Measurements from ENCODE around the gene METTL4.

DNA sequence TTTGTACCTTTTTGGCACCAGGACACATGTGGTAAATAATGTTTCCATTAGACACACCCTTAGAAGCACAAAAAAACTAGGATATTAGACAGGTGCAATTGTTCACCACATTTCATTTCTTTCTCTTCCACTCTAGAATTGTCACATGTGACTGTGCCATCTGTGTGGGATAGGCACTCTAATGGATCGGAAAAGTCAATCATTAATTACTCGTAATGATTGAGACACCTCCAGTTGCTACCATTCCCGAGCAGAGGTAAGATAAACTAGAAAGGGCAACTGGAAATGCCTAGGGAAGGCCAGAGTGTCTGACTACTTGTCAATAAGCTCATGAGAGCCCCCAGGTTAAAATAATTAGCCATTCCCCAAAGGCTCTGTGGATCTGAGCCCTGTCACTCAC is 59.9 kb downstream of the METTL4 start:
- TF ChIP-seq, protein P1, sequence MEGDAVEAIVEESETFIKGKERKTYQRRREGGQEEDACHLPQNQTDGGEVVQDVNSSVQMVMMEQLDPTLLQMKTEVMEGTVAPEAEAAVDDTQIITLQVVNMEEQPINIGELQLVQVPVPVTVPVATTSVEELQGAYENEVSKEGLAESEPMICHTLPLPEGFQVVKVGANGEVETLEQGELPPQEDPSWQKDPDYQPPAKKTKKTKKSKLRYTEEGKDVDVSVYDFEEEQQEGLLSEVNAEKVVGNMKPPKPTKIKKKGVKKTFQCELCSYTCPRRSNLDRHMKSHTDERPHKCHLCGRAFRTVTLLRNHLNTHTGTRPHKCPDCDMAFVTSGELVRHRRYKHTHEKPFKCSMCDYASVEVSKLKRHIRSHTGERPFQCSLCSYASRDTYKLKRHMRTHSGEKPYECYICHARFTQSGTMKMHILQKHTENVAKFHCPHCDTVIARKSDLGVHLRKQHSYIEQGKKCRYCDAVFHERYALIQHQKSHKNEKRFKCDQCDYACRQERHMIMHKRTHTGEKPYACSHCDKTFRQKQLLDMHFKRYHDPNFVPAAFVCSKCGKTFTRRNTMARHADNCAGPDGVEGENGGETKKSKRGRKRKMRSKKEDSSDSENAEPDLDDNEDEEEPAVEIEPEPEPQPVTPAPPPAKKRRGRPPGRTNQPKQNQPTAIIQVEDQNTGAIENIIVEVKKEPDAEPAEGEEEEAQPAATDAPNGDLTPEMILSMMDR (IDR thresholded peaks at IDR 0.05; ENCODE audit: low read length), result no peak
- TF ChIP-seq EZH2phosphoT487 (IDR thresholded peaks at IDR 0.05; ENCODE audit: low read length) (no peak), EZH2 (optimal IDR thresholded peaks at IDR 0.05; ENCODE audit: low read depth, low read length) (no peak)
